HUES64 (cell line): Measurements from ENCODE around the gene HBG2.

Source experiments
- H3K27ac ChIP-seq: 2 replicates; pipeline ENCODE4 v1.7.0; 2013; ENCODE audit warnings: low read depth, low read length, inconsistent platforms
- H3K27me3 ChIP-seq: 2 replicates; pipeline ENCODE4 v1.6.1; 2013; ENCODE audit warnings: mild to moderate bottlenecking, low read length; ENCODE audit not compliant: insufficient read depth
- H3K36me3 ChIP-seq: 2 replicates; pipeline ENCODE4 v1.6.1; 2013; ENCODE audit warnings: mild to moderate bottlenecking, low read length; ENCODE audit not compliant: insufficient read depth
- H3K4me1 ChIP-seq: 2 replicates; pipeline ENCODE4 v1.6.1; 2013; ENCODE audit warnings: mild to moderate bottlenecking, low read length, moderate library complexity; ENCODE audit not compliant: insufficient read depth
- H3K4me3 ChIP-seq: 2 replicates; pipeline ENCODE4 v1.5.1; 2013; ENCODE audit warnings: mild to moderate bottlenecking, low read length, moderate library complexity
- H3K9ac ChIP-seq: 2 replicates; pipeline ENCODE4 v1.6.1; 2013; ENCODE audit warnings: mild to moderate bottlenecking, low read depth, low read length
- H3K9me3 ChIP-seq: 2 replicates; pipeline ENCODE4 v1.6.1; 2013; ENCODE audit warnings: low read depth, low read length; ENCODE audit not compliant: insufficient read depth
- WGBS: fragments of 150-250, 120-280 bp; methylation state at CpG from one replicate; pipeline ENCODE4 v1.1.7; 2013; ENCODE audit warnings: missing lambda C conversion rate; 5-methylcytosine and 5-hydroxymethylcytosine counted together

The HBG2 gene

DNA sequence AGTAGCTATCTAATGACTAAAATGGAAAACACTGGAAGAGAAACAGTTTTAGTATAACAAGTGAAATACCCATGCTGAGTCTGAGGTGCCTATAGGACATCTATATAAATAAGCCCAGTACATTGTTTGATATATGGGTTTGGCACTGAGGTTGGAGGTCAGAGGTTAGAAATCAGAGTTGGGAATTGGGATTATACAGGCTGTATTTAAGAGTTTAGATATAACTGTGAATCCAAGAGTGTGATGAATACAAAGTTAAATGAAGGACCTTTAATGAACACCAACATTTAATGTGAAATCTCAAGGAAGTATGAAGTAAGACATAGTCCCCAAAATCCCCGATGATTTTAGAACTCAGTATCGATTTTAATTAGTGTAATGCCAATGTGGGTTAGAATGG lies 17.2 kb downstream of the HBG2 start:
- Histone ChIP-seq H3K36me3 (no peaks in the 10 kb centered on the region), H3K9ac (no peak overlapping the region), H3K4me3 (no peak overlapping the region), H3K27me3 (no peaks in the 10 kb centered on the region), H3K27ac (no peak overlapping the region), H3K4me1 (no peaks in the 10 kb centered on the region), H3K9me3 (no peaks in the 10 kb centered on the region)
- 98% methylated on average over 2 of the region's 2 CpGs for WGBS

DNA sequence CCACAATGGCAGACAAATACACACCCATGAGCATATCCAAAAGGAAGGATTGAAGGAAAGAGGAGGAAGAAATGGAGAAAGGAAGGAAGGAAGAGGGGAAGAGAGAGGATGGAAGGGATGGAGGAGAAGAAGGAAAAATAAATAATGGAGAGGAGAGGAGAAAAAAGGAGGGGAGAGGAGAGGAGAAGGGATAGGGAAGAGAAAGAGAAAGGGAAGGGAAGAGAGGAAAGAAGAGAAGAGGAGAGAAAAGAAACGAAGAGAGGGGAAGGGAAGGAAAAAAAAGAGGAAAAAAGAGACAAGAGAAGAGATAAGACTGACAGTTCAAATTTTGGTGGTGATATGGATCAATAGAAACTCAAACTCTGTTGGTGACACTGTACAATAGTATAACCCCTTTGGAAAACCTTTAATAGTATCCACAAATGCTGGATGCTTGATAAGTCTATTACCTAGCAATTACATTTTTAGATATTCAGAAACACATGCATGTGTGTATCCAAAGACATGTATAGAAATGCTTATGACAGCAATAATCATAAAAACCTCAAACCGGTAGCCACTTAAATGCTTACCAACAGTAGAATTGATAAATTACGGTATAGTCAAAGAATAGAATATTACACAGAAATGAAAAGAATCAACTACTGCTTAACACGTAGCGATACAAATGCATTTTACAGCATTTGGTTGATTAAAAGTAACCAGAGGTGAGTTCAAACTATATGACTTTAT lies 19.1 kb downstream of the HBG2 start:
- H3K36me3 ChIP-seq, result no peaks in the 10 kb centered on the region
- H3K9me3 ChIP-seq, result no peaks in the 10 kb centered on the region
- no peak overlapping the region for H3K9ac ChIP-seq
- WGBS, result 96% methylated on average over 5 of the region's 5 CpGs
- H3K27me3 ChIP-seq, result no peaks in the 10 kb centered on the region
- H3K4me1 ChIP-seq, result no peaks in the 10 kb centered on the region
- H3K27ac ChIP-seq, result no peak overlapping the region
- H3K4me3 ChIP-seq, result no peak overlapping the region

DNA sequence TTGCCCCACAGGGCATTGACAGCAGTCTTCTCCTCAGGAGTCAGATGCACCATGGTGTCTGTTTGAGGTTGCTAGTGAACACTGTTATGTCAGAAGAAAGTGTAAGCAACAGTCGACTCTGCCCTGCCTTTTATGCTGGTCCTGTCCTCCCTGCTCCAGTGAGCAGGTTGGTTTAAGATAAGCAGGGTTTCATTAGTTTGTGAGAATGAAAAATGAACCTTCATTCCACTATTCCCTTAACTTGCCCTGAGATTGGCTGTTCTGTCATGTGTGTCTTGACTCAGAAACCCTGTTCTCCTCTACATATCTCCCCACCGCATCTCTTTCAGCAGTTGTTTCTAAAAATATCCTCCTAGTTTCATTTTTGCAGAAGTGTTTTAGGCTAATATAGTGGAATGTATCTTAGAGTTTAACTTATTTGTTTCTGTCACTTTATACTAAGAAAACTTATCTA lies 20.2 kb downstream of the HBG2 start, which contains the start of gene HBD:
HBD (minus strand) TSS at position 103 of the 454 bp plus-strand sequence; CDS start at position 53, 50 bp downstream.
- Histone ChIP-seq H3K4me3 (no peak within 1 kb of the TSS), H3K27me3 (no peaks in the 10 kb centered on the region), H3K9me3 (no peaks in the 10 kb centered on the region), H3K4me1 (no peaks in the 10 kb centered on the region), H3K36me3 (no peaks in the 10 kb centered on the region), H3K27ac (no peak within 1 kb of the TSS), H3K9ac (no peak within 1 kb of the TSS)
- WGBS, result 91% methylated on average over 1 of the region's 2 CpGs

DNA sequence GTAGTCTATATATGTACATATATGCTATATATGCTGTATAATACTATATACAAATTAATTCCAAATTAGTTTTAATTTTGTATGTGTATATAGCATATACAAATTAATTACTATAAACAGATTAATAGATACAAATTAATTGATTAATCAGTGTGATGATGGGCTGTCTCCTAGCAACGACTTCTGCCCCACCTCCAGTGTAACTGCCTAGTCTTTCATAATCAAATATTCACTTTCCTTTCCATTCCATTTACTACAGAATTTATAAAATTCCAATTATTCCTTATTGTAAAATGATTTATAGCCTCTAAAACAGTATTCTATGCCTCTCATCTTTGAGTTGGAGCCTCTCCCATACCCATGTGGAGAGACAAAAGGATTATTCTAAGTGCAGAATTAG lies 21.3 kb downstream of the HBG2 start:
- WGBS, result no CpG with 5 or more reads among the region's 1 CpG
- Histone ChIP-seq H3K9ac (no peak overlapping the region), H3K4me1 (no peaks in the 10 kb centered on the region)

DNA sequence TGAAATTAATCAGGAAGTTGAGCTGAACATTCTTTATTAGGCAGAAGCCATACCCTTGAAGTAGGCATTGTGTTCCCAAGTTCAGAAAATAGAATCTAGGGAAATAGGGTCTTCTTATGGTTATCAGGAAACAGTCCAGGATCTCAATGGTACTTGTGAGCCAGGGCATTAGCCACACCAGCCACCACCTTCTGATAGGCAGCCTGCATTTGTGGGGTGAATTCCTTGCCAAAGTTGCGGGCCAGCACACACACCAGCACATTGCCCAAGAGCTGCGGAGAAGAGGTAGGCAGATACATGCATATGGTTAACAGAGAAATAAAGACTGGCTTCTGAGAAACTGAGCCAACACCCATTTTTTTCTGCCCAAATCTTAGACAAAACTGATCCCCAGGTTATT lies 21.8 kb downstream of the HBG2 start:
- H3K9ac ChIP-seq, result no peak overlapping the region
- WGBS, result 100% methylated on average over 2 of the region's 2 CpGs

More for the DNA sequence above, 21.3 kb downstream of the HBG2 start:
- H3K36me3 ChIP-seq, result no peaks in the 10 kb centered on the region
- no peaks in the 10 kb centered on the region for H3K27me3 ChIP-seq
- no peaks in the 10 kb centered on the region for H3K9me3 ChIP-seq
- no peak overlapping the region for H3K27ac ChIP-seq
- H3K4me3 ChIP-seq, result no peak overlapping the region

DNA sequence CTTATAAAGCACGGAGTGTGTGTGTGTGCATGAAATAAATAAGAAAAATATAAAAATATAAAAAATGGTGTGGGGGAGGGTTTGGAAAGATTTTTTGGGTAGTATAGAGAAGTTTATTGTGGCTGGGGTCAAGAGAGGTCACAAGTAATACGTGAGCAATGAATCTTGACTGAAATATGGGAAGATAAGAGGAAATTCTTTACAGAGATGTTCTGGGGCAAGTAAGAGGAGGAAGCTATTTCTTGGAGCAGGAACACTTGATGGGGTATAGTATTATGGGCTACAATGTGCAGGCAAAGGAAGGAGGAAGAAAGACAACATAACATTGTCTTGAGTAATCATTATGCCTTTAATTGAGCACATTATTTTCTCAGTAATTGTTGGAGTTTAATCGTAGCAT lies 22.4 kb downstream of the HBG2 start:
- H3K36me3 ChIP-seq, result no peaks in the 10 kb centered on the region
- H3K9ac ChIP-seq, result no peak overlapping the region
- 94% methylated on average over 3 of the region's 3 CpGs for WGBS
- no peaks in the 10 kb centered on the region for H3K27me3 ChIP-seq
- no peak overlapping the region for H3K27ac ChIP-seq
- no peaks in the 10 kb centered on the region for H3K4me1 ChIP-seq
- H3K4me3 ChIP-seq, result no peak overlapping the region
- no peaks in the 10 kb centered on the region for H3K9me3 ChIP-seq

More for the DNA sequence above, 21.8 kb downstream of the HBG2 start:
- no peaks in the 10 kb centered on the region for H3K27me3 ChIP-seq
- H3K36me3 ChIP-seq, result no peaks in the 10 kb centered on the region
- H3K4me1 ChIP-seq, result no peaks in the 10 kb centered on the region
- no peaks in the 10 kb centered on the region for H3K9me3 ChIP-seq
- no peak overlapping the region for H3K4me3 ChIP-seq
- no peak overlapping the region for H3K27ac ChIP-seq

DNA sequence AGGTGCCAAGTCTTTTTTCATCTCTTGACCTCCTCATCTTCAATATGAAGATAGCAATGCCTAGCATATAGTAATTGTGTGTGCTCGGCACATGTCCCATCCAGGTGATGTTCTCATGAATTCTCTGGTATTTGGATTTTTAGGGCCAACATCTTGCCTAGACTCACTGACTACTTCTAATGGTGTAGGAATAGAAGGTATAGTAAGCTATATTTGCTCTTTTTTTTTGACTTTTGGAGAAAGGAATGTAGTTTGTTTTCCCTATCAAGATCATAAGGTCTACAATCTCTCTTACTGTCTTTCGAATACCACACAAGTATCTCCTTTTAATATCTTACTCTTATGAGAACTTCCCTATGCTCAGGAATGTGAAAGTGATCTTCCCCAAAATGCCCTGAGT lies 23.5 kb downstream of the HBG2 start:
- Histone ChIP-seq H3K27ac (no peak overlapping the region), H3K27me3 (no peaks in the 10 kb centered on the region), H3K4me3 (no peak overlapping the region), H3K9me3 (no peaks in the 10 kb centered on the region), H3K9ac (no peak overlapping the region), H3K36me3 (no peaks in the 10 kb centered on the region), H3K4me1 (no peaks in the 10 kb centered on the region)
- 88% methylated on average over 2 of the region's 2 CpGs for WGBS

DNA sequence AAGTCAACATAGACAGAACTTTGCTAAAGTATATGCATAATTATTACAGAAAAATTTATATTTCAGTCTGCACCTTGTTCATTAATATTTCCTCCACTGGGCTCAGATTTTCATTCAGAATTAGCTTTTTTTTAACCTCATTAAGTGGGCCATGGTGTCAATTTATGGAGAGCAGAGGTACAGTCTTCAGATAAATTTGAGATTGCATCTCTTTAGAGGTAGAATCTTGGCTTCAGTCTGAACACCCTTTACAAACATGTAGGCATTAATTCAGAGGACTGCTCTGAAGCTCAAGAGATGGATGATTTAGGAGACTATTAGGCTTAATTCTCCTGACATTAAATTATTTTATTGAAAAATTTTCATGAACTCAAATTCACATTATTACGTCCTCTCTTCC lies 24.3 kb downstream of the HBG2 start:
- Histone ChIP-seq H3K27ac (no peak overlapping the region), H3K27me3 (no peaks in the 10 kb centered on the region), H3K9me3 (no peaks in the 10 kb centered on the region), H3K9ac (no peak overlapping the region), H3K36me3 (no peaks in the 10 kb centered on the region), H3K4me1 (no peaks in the 10 kb centered on the region), H3K4me3 (no peak overlapping the region)
- 100% methylated on average over 1 of the region's 1 CpG for WGBS

DNA sequence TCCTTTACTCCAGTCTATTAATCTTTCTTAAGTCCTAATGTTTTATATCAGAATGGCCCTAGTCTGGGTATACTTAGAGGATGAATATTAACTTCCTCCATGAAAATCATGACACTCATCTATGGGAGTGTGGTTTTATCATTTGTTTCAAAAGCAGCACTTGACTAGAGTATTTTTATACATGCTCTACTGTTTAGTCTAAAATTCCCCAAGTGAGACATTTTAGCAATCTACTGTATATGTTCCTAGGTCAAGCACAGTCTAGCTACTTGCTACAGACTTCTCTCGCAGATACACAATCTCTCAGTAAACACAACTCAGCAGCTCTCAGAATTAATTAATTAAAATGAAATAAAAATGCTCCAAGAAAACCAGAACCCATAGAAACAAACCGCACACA lies 24.8 kb downstream of the HBG2 start:
- whole genome bisulfite sequencing, result 100% methylated on average over 1 of the region's 2 CpGs
- no peaks in the 10 kb centered on the region for H3K27me3 ChIP-seq
- H3K4me1 ChIP-seq, result no peaks in the 10 kb centered on the region
- H3K4me3 ChIP-seq, result no peak overlapping the region
- no peaks in the 10 kb centered on the region for H3K36me3 ChIP-seq
- H3K9ac ChIP-seq, result no peak overlapping the region
- no peaks in the 10 kb centered on the region for H3K9me3 ChIP-seq
- no peak overlapping the region for H3K27ac ChIP-seq

DNA sequence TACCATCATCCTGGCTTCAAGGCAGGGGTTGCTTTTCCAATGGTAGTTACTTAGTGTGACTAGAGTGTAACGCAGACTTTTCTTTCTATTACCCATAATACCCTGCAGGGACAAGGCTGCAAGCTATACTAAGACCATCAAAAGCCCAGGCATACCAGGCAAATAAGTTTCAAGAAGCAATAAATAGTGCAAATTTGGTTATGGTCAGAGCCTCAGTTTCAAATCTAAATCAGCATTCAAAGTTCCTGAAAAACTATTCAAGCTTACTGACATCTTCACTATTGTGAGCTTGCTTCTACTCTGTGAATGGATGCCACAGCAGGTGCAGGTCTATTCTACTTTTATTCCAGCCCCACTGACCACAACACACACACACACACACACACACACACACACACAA lies 25.2 kb downstream of the HBG2 start:
- H3K9me3 ChIP-seq, result no peaks in the 10 kb centered on the region
- H3K4me1 ChIP-seq, result no peaks in the 10 kb centered on the region
- no peak overlapping the region for H3K9ac ChIP-seq
- H3K27me3 ChIP-seq, result no peaks in the 10 kb centered on the region
- no CpG with 5 or more reads among the region's 1 CpG for WGBS
- H3K27ac ChIP-seq, result no peak overlapping the region
- H3K36me3 ChIP-seq, result no peaks in the 10 kb centered on the region
- H3K4me3 ChIP-seq, result no peak overlapping the region

DNA sequence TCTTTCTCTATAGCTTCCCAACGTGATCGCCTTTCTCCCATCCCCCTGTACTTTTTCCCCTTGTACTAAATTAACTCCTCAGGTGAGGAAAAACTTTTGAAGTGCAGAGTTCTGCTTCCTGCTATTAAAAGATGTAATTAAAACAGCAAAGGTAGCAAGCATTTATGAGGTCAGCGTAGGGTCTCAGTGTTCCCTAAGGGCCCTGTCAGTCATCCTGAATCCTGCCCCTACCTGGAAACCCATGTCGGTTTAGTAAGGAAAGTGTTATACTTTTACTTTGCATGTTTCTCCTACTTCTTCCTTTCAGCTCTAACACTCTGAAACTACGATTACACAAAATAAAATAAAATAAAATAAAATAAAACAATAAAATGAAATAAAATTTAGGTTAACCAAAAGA lies 26.5 kb downstream of the HBG2 start:
- H3K27ac ChIP-seq, result no peak overlapping the region
- H3K4me3 ChIP-seq, result no peak overlapping the region
- no peaks in the 10 kb centered on the region for H3K27me3 ChIP-seq
- H3K4me1 ChIP-seq, result no peaks in the 10 kb centered on the region
- no peak overlapping the region for H3K9ac ChIP-seq
- WGBS, result 88% methylated on average over 3 of the region's 5 CpGs
- no peaks in the 10 kb centered on the region for H3K36me3 ChIP-seq
- no peaks in the 10 kb centered on the region for H3K9me3 ChIP-seq

DNA sequence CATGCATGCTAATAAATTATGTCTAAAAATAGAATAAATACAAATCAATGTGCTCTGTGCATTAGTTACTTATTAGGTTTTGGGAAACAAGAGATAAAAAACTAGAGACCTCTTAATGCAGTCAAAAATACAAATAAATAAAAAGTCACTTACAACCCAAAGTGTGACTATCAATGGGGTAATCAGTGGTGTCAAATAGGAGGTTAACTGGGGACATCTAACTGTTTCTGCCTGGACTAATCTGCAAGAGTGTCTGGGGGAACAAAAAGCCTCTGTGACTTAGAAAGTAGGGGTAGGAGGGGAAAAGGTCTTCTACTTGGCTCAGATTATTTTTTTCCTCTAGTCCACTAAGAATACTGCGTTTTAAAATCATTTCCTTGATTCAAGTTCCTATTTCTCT lies 26.9 kb downstream of the HBG2 start:
- H3K4me1 ChIP-seq, result no peaks in the 10 kb centered on the region
- H3K4me3 ChIP-seq, result no peak overlapping the region
- whole genome bisulfite sequencing, result 90% methylated on average over 1 of the region's 1 CpG
- no peak overlapping the region for H3K27ac ChIP-seq
- no peak overlapping the region for H3K9ac ChIP-seq
- H3K36me3 ChIP-seq, result no peaks in the 10 kb centered on the region
- H3K9me3 ChIP-seq, result no peaks in the 10 kb centered on the region
- H3K27me3 ChIP-seq, result no peaks in the 10 kb centered on the region
